ENCODE data around the gene THADA.

The THADA gene

DNA sequence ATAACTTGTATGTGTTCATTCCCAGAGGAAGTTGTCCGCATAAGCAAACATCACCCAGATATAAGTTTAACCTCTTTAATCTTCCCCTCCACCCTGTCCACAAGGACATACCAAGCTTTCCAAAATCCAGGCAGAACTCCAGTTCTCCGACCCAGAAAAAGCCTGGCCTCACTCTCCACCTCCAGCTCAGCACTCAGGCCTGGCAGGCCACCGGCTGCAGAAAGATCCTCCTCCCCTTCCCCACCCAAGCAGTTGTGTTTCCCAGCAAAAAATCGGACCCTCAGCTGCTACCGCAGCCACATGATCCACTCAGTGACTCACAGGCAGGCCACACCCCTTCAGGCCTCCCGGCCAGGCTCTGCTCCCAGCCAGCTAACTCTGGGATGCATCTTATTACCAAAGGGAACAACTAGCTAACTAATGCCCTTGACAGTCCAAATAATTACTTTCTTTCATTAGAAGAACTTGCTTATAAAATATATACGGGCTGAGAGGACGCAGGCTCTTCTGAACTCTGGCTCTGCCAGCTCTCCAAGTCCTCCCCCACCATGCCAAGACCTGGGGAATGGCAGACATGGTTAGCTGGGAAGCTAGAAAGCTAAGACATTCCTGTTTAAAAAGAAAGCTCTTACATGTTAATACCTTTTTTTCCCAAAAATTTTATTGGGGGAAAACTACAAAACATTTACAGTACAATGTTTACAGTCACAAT, 373.9 kb downstream of the THADA start:
- Histone ChIP-seq H3K27me3 (ENCODE audit: insufficient read depth, insufficient read length) (no peaks in the 10 kb centered on the region), H3K9ac (ENCODE audit: insufficient read length, low read depth) (peak overlapping the region; percentile 68), H3K9me3 (ENCODE audit: insufficient read depth, low read length) (no peaks in the 10 kb centered on the region), H3K4me1 (ENCODE audit: insufficient read depth, insufficient read length) (no peaks in the 10 kb centered on the region), H3K4me3 (ENCODE audit: insufficient read length, low read depth) (peak overlapping the region; percentile 53), H3K36me3 (ENCODE audit: insufficient read depth, insufficient read length, low read length) (peaks cover 34% of the 10 kb centered on the region)
- peak; percentile 90 for DNase-seq (ENCODE audit: low read depth, low spot score)
- TF ChIP-seq SUZ12 (IDR thresholded peaks at IDR 0.05; ENCODE audit: extremely low read depth, insufficient read depth, insufficient read length) (no peak), YY1 (IDR thresholded peaks at IDR 0.05; ENCODE audit: insufficient read depth, insufficient read length) (no peak), ZNF274 (IDR thresholded peaks at IDR 0.05; ENCODE audit: low read depth, low read length) (no peak)

DNA sequence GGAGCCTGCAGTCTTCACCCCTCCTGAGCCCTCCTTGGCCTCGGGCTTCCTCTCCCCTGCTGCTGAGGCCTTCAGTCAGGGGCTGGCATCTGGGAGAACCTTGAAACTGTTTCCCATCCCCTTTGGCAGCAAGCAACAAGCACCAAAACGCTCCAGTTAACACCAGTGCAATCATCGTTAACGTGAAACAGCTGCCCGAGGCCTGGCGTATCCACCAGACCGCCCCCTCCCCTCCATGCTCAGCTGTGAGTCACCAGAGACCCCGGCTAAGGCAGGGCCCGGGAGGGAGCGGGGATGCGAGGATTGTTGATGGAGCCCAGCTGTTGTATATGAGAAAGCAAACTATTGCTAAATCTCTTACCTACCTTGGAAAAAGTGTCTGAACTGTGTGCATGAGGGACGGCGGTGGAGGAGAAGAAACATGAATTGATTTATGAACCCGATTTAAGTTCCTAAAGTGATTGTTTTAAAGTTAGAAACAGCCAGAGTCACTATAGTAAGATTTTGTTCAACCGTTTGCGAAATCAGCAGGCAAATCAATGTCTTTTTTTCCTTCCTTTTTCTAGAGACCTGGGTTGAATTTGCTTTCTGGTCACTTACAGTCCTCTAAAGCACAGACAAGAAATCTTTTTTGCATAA, 374.6 kb downstream of the THADA start:
- H3K36me3 ChIP-seq (ENCODE audit: insufficient read depth, insufficient read length, low read length): peaks cover 34% of the 10 kb centered on the region
- H3K9me3 ChIP-seq (ENCODE audit: insufficient read depth, low read length): no peaks in the 10 kb centered on the region
- H3K4me1 ChIP-seq (ENCODE audit: insufficient read depth, insufficient read length): no peaks in the 10 kb centered on the region
- TF ChIP-seq SUZ12 (IDR thresholded peaks at IDR 0.05; ENCODE audit: extremely low read depth, insufficient read depth, insufficient read length): no peak
- no peaks in the 10 kb centered on the region for H3K27me3 ChIP-seq (ENCODE audit: insufficient read depth, insufficient read length)
- DNase-seq (ENCODE audit: low read depth, low spot score): no peak
- peak overlapping the region; percentile 53 for H3K4me3 ChIP-seq (ENCODE audit: insufficient read length, low read depth)
- peak overlapping the region; percentile 68 for H3K9ac ChIP-seq (ENCODE audit: insufficient read length, low read depth)

DNA sequence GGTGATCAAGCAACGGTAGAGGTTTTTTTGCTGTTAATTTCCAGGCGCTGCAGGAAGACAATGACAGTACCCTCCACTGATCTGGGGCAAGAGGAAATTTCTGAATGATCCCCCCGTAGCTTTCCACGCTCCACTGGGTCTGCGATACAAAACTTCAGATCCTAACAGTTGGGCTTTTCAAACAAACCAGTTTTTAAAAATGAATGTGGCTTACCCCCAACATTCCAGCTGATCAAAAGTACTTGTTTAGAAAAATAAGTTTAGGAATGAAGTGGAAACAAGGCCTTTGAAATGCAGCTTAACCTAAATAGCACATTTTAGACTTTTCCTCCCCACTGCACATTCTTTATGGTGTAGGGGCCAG, 375.1 kb downstream of the THADA start:
- Histone ChIP-seq H3K27me3 (ENCODE audit: insufficient read depth, insufficient read length) (no peaks in the 10 kb centered on the region), H3K36me3 (ENCODE audit: insufficient read depth, insufficient read length, low read length) (peaks cover 34% of the 10 kb centered on the region), H3K9me3 (ENCODE audit: insufficient read depth, low read length) (no peaks in the 10 kb centered on the region), H3K4me3 (ENCODE audit: insufficient read length, low read depth) (peak overlapping the region; percentile 53), H3K4me1 (ENCODE audit: insufficient read depth, insufficient read length) (no peaks in the 10 kb centered on the region), H3K9ac (ENCODE audit: insufficient read length, low read depth) (peak overlapping the region; percentile 74)
- TF ChIP-seq SUZ12 (IDR thresholded peaks at IDR 0.05; ENCODE audit: extremely low read depth, insufficient read depth, insufficient read length): no peak
- no peak for TF ChIP-seq YY1 (IDR thresholded peaks at IDR 0.05; ENCODE audit: insufficient read depth, insufficient read length)
- TF ChIP-seq ZNF274 (IDR thresholded peaks at IDR 0.05; ENCODE audit: low read depth, low read length): no peak
- DNase-seq (ENCODE audit: low read depth, low spot score): no peak

DNA sequence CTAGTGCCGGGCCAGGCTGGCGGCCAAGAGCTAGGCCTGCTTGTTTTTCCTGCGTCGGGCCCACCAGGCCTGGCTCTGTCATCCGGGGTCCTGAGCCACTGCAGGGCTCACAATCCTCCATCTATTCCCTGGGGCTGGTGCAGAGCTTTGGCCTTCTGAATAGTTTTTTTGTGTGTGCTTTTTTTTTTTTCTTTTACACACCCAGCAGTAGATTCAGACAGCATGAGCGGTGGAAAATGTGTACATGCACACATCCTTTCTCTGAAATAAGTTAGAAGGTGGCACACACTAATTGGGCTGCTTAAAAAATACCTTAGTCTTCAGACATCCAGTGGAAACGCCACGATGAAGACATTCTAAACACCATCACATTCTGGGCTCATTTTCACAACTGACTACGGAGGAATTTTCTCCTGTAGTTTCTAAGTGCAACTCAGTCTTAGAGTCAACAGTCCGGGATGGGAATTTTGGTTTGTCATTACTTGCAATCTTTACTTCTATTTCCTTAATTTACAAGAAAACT, 375.5 kb downstream of the THADA start:
- H3K4me1 ChIP-seq (ENCODE audit: insufficient read depth, insufficient read length): no peaks in the 10 kb centered on the region
- no peak for DNase-seq (ENCODE audit: low read depth, low spot score)
- peak overlapping the region; percentile 53 for H3K4me3 ChIP-seq (ENCODE audit: insufficient read length, low read depth)
- no peaks in the 10 kb centered on the region for H3K27me3 ChIP-seq (ENCODE audit: insufficient read depth, insufficient read length)
- peak overlapping the region; percentile 74 for H3K9ac ChIP-seq (ENCODE audit: insufficient read length, low read depth)
- TF ChIP-seq YY1 (IDR thresholded peaks at IDR 0.05; ENCODE audit: insufficient read depth, insufficient read length): no peak
- no peak for TF ChIP-seq ZNF274 (IDR thresholded peaks at IDR 0.05; ENCODE audit: low read depth, low read length)
- no peak for TF ChIP-seq SUZ12 (IDR thresholded peaks at IDR 0.05; ENCODE audit: extremely low read depth, insufficient read depth, insufficient read length)
- no peaks in the 10 kb centered on the region for H3K9me3 ChIP-seq (ENCODE audit: insufficient read depth, low read length)
- peaks cover 30% of the 10 kb centered on the region for H3K36me3 ChIP-seq (ENCODE audit: insufficient read depth, insufficient read length, low read length)

DNA sequence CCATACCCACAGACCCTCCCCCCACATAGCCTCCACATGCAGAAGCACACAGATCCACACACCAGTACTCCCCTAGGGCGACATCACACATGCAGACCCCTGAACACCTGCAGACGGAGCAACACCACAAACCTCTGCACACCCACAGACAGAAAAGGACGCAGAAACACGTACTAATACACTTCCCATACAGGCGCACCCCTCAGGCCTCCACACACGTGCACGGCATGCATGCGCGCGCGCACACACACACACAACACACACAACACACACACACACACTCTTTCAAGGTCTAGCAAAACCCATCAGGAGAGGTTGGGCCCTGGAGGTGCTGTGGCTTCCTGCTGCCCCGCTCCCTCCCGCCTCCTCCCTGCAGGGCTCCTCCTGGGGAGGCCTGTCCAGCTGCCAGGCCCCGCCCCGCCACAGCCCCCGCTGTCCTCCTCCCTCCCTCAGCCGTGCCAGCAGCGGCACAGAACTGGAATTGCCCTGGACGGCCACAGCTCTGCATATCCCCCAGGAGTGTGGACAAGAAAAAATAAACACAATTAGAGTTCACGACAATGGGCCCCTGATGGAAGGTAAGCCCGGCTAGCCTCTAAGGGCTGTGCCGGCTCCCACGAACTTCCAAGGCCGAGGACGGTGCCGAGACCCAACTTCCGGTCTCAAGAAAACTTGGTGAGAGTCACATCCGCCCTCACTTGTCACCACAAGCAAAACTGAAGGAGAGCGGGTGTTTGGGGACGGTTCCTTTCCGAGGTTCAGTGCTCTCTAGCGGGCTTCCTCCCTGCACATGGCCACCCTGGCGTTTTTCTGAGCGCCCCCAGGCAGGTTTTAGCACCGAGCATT, 376.2 kb downstream of the THADA start:
- TF ChIP-seq YY1 (IDR thresholded peaks at IDR 0.05; ENCODE audit: insufficient read depth, insufficient read length) (no peak), SUZ12 (IDR thresholded peaks at IDR 0.05; ENCODE audit: extremely low read depth, insufficient read depth, insufficient read length) (no peak), ZNF274 (IDR thresholded peaks at IDR 0.05; ENCODE audit: low read depth, low read length) (no peak)
- no peaks in the 10 kb centered on the region for H3K4me1 ChIP-seq (ENCODE audit: insufficient read depth, insufficient read length)
- H3K9me3 ChIP-seq (ENCODE audit: insufficient read depth, low read length): no peaks in the 10 kb centered on the region
- DNase-seq (ENCODE audit: low read depth, low spot score): peak; percentile 59
- H3K27me3 ChIP-seq (ENCODE audit: insufficient read depth, insufficient read length): no peaks in the 10 kb centered on the region
- peak overlapping the region; percentile 53 for H3K4me3 ChIP-seq (ENCODE audit: insufficient read length, low read depth)
- H3K9ac ChIP-seq (ENCODE audit: insufficient read length, low read depth): peak overlapping the region; percentile 87
- H3K36me3 ChIP-seq (ENCODE audit: insufficient read depth, insufficient read length, low read length): peaks cover 23% of the 10 kb centered on the region

DNA sequence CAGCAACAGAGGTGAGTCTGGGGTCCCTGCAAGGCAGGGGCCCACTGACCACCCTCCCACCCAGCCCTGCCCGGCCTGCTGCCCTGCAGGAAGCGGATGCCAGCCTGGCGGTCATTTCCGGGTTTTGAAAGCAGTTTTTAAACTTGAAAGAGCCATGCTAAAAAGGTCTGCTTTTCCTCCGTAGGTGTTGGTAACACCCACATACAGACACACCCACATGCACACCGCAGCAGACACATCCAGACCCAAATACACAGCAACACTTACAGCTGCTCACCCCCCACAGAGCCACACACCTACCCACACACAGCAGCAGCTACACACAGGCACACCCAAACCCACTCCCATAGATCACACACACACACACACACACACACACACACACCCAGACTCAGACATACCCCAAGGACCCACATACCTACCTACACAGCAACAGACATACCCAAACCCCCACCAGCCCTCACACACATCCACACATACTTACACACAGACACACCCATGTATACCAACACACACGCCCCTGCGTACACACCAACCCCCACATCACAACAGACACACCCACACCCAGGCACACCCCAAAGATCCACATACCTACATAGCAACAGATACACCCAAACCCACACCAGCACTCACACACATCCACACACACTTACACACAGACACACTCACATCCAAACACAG, 377.0 kb downstream of the THADA start:
- Histone ChIP-seq H3K4me1 (ENCODE audit: insufficient read depth, insufficient read length) (no peaks in the 10 kb centered on the region), H3K4me3 (ENCODE audit: insufficient read length, low read depth) (peak overlapping the region; percentile 53), H3K27me3 (ENCODE audit: insufficient read depth, insufficient read length) (no peaks in the 10 kb centered on the region), H3K9ac (ENCODE audit: insufficient read length, low read depth) (peak overlapping the region; percentile 87), H3K9me3 (ENCODE audit: insufficient read depth, low read length) (no peaks in the 10 kb centered on the region), H3K36me3 (ENCODE audit: insufficient read depth, insufficient read length, low read length) (peaks cover 15% of the 10 kb centered on the region)
- no peak for TF ChIP-seq ZNF274 (IDR thresholded peaks at IDR 0.05; ENCODE audit: low read depth, low read length)
- TF ChIP-seq YY1 (IDR thresholded peaks at IDR 0.05; ENCODE audit: insufficient read depth, insufficient read length): no peak
- no peak for TF ChIP-seq SUZ12 (IDR thresholded peaks at IDR 0.05; ENCODE audit: extremely low read depth, insufficient read depth, insufficient read length)
- DNase-seq (ENCODE audit: low read depth, low spot score): no peak

All from NT2/D1 (cell line).